ENCODE measurements around the gene ADAMTS17. TPM values are rescaled to one million over a fixed set of nuclear protein-coding genes. Genes with fewer than 3 reads are reported as not detected.

The ADAMTS17 gene
- total and polyA plus RNA-seq, 2 experiments from 2014 or later = 3.7 to 4.4 TPM

DNA sequence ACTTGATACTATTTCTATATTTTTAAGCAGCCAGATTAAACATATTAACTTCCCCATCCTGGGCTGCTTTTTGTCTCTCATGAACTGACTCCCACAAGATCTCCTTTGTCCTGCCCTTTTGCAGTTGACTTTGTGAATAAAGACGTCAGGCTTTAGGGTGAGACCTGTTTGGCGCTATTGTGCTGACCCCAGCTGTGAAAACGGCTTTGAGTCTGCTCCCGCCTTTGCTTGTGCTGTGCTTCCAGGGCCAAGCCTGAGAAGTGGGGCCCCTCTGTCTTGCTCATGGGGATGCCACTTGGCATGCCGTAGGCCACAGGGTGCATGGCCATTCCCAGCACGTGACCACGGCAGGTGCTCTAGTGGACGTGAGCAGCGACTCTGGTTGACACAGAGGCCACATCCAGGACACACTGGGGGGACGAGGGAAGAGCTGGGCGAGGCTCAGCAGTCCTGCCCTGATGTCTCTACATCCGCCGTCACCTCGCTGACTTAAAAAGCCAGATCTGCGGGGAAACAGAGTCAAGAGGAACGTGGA lies 339.6 kb downstream of the ADAMTS17 start:
- no peaks in the 10 kb centered on the region for H3K9me3 ChIP-seq (ENCODE audit: low read depth)
- no peaks in the 10 kb centered on the region for H3K4me1 ChIP-seq (ENCODE audit: insufficient read depth)
- no peak overlapping the region for H3K4me2 ChIP-seq
- H3K9me2 ChIP-seq (replicated peaks; ENCODE audit: insufficient read depth) = no peaks in the 10 kb centered on the region
- no peak overlapping the region for H3K27ac ChIP-seq
- no peaks in the 10 kb centered on the region for H3K79me2 ChIP-seq
- no peaks in the 10 kb centered on the region for H3K36me3 ChIP-seq (replicated peaks; ENCODE audit: insufficient read depth, low read depth)
- no peak overlapping the region for H2AFZ ChIP-seq
- no peaks in the 10 kb centered on the region for H3K27me3 ChIP-seq
- H3K4me3 ChIP-seq = no peak overlapping the region
- no peak for DNase-seq (ENCODE audit: low spot score)
- no peak for TF ChIP-seq EZH2phosphoT487 (IDR thresholded peaks at IDR 0.05; ENCODE audit: low read depth, severe bottlenecking, unreplicated experiment)
- TF ChIP-seq, protein P1, sequence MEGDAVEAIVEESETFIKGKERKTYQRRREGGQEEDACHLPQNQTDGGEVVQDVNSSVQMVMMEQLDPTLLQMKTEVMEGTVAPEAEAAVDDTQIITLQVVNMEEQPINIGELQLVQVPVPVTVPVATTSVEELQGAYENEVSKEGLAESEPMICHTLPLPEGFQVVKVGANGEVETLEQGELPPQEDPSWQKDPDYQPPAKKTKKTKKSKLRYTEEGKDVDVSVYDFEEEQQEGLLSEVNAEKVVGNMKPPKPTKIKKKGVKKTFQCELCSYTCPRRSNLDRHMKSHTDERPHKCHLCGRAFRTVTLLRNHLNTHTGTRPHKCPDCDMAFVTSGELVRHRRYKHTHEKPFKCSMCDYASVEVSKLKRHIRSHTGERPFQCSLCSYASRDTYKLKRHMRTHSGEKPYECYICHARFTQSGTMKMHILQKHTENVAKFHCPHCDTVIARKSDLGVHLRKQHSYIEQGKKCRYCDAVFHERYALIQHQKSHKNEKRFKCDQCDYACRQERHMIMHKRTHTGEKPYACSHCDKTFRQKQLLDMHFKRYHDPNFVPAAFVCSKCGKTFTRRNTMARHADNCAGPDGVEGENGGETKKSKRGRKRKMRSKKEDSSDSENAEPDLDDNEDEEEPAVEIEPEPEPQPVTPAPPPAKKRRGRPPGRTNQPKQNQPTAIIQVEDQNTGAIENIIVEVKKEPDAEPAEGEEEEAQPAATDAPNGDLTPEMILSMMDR (IDR thresholded peaks at IDR 0.05; ENCODE audit: poor library complexity) = no peak
- TF ChIP-seq EZH2 (IDR thresholded peaks at IDR 0.05; ENCODE audit: borderline replicate concordance) = no peak
- no peaks in the 10 kb centered on the region for H4K20me1 ChIP-seq (ENCODE audit: insufficient read depth, poor library complexity, severe bottlenecking)
- WGBS (ENCODE audit: low lambda C conversion rate, missing lambda C conversion rate) = 79% methylated on average over 16 of the region's 16 CpGs

DNA sequence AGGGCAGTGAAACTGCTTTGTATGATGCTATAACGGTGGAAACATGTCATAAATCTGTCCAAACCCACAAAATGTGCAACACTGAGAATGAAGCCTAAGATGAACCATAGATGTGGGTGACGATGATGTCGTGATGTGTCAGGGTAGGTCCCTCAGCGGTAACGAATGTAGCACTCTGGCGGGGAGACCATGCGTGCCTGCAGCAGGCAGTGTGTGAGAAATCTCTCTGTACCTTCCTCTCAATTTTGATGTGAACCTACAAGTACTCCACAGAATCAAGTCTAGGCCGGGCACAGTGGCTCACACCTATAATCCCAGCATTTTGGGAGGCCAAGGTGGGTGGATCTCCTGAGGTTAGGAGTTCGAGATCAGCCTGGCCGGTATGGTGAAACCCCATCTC lies 340.4 kb downstream of the ADAMTS17 start:
- WGBS (ENCODE audit: low lambda C conversion rate, missing lambda C conversion rate) = 92% methylated on average over 10 of the region's 10 CpGs
- H3K79me2 ChIP-seq = no peaks in the 10 kb centered on the region

DNA sequence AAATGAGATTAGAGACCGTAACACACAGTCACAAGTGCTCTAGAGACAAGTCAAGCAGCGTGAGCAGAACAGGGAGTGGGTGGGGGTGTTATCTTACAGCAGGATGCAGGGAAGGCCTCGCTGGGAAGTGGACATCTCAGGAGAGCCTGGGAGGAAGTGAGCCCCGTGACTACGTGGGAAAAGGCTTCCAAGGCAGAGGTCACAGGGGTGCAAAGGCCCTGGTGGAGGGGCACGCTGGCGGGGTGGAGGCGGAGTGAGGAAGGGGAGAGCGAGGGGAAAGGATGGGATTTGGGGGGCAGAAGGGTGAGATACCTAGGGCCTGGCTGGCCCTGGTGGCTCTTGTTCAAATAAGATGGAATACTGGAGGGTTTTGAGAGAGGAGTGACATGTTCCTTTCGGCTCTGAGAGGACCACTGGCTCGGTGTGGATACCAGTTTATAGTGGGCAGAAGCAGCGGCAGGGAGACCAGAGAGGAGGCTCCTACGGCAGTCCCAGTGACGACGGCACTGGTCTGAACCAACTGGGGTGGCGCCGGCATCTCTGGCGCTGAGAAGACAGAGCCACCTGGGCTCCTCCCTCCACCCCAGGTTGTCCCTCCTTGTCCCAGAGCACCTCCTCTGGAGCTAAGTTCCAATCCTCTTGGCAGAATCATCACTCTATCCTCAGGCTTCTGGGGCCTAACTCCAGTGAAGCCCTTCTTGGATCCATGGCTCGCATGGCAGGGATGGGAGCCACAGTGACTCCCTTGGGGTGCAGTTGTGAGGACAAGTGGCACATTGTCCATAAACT lies 342.3 kb downstream of the ADAMTS17 start:
- no peaks in the 10 kb centered on the region for H3K4me1 ChIP-seq (ENCODE audit: insufficient read depth)
- H3K27me3 ChIP-seq = no peaks in the 10 kb centered on the region
- WGBS (ENCODE audit: low lambda C conversion rate, missing lambda C conversion rate) = 94% methylated on average over 19 of the region's 19 CpGs
- no peaks in the 10 kb centered on the region for H3K79me2 ChIP-seq
- H3K27ac ChIP-seq = no peak overlapping the region
- no peak overlapping the region for H3K4me3 ChIP-seq
- no peaks in the 10 kb centered on the region for H3K36me3 ChIP-seq (replicated peaks; ENCODE audit: insufficient read depth, low read depth)
- H3K9me3 ChIP-seq (ENCODE audit: low read depth) = no peaks in the 10 kb centered on the region
- no peaks in the 10 kb centered on the region for H3K9me2 ChIP-seq (replicated peaks; ENCODE audit: insufficient read depth)
- no peak overlapping the region for H3K4me2 ChIP-seq
- no peaks in the 10 kb centered on the region for H4K20me1 ChIP-seq (ENCODE audit: insufficient read depth, poor library complexity, severe bottlenecking)
- DNase-seq (ENCODE audit: low spot score) = no peak
- H2AFZ ChIP-seq = no peak overlapping the region
- TF ChIP-seq, protein P1 (IDR thresholded peaks at IDR 0.05; ENCODE audit: poor library complexity) = no peak
- no peak for TF ChIP-seq EZH2phosphoT487 (IDR thresholded peaks at IDR 0.05; ENCODE audit: low read depth, severe bottlenecking, unreplicated experiment)
- no peak for TF ChIP-seq EZH2 (IDR thresholded peaks at IDR 0.05; ENCODE audit: borderline replicate concordance)

More for the DNA sequence above, 340.4 kb downstream of the ADAMTS17 start:
- Histone ChIP-seq H2AFZ (no peak overlapping the region), H3K36me3 (replicated peaks; ENCODE audit: insufficient read depth, low read depth) (no peaks in the 10 kb centered on the region), H3K4me3 (no peak overlapping the region), H3K4me2 (no peak overlapping the region), H3K9me3 (ENCODE audit: low read depth) (no peaks in the 10 kb centered on the region), H4K20me1 (ENCODE audit: insufficient read depth, poor library complexity, severe bottlenecking) (no peaks in the 10 kb centered on the region), H3K27ac (no peak overlapping the region), H3K4me1 (ENCODE audit: insufficient read depth) (no peaks in the 10 kb centered on the region), H3K27me3 (no peaks in the 10 kb centered on the region), H3K9me2 (replicated peaks; ENCODE audit: insufficient read depth) (no peaks in the 10 kb centered on the region)
- no peak for DNase-seq (ENCODE audit: low spot score)
- TF ChIP-seq EZH2 (IDR thresholded peaks at IDR 0.05; ENCODE audit: borderline replicate concordance) (no peak), EZH2phosphoT487 (IDR thresholded peaks at IDR 0.05; ENCODE audit: low read depth, severe bottlenecking, unreplicated experiment) (no peak)
- TF ChIP-seq, protein P1 (IDR thresholded peaks at IDR 0.05; ENCODE audit: poor library complexity) = no peak

All from hepatocyte (in vitro differentiated cells).